ENCODE results near the gene SRD5A1.
"Not testable (repeated sequence)": the region's sequence is repeated elsewhere in the genome, so short reads cannot be mapped to it uniquely, and the experiment has no call there.

SRD5A1 gene

DNA sequence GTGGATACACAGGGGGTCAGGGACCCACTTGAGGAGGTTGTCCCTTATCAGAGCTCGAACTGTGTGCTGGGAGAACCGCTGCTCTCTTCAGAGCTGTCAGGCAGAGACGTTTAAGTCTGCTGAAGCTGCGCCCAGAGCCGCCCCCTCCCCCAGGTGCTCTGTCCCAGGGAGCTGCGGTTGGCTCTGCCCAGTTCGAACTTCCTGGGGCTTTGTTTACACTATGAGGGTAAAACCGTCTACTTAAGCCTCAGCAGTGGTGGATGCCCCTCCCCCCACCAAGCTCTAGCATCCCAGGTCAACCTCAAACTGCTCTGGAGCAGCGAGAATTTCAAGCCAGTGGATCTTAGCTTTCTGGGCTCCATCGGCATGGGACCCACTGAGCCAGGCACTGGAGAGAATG is 15.9 kb downstream of the SRD5A1 start:
- DNase-seq: no peak

DNA sequence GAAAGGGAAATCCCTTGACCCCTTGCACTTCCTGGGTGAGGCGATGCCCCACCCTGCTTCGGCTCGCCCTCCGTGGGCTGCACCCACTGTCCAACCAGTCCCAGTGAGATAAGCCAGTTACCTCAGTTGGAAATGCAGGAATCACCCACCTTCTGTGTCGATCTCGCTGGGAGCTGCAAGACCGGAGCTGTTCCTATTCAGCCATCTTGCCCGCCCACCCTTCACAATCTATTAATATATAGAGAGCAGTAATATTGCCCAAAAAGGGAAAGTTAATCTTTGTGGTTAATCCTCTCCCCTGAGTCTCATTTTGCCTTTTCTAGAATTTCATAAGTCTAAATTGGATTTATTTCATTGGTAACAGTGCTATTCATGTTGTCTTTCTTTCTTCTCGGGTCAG is 16.4 kb downstream of the SRD5A1 start:
- no peak for DNase-seq

DNA sequence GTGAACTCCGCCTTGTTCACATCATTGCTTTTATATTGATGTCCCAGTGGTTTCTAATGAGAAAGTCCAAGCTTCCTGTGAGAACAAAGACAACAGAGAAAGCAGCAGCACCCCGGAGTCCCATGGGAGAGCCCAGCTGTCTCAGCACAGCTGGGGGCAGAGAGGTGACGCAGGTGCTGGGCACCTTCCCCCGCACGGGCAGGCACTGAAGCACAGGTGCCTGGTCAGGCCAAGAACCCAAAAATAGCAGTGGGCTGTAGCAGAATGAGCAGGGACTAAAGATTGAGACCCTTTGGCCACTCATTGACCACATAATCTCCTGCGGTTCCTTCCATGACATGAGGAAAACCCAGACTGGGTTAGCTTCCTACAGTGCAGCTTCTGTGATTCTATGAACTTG is 18.8 kb downstream of the SRD5A1 start:
- DNase-seq: no peak

DNA sequence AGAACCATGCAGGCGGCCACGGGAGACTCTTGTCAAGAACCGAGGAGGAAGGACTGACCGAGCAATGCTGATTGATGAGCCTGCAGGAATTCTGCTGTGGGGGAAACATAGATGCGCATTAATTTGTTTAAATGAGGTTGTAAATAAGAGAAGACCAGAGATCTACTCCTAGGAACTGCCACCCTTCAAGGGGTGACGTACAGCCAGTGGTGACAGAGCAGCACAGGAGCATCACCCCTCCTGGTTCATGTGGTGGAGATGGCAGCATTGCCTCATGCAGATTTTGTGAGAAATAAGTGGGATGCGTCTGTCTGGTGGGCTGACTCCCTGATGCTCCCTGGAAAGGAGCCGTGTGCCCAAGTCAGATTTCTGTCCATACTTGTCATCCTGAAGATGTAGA is 22.2 kb downstream of the SRD5A1 start:
- no peak for DNase-seq

DNA sequence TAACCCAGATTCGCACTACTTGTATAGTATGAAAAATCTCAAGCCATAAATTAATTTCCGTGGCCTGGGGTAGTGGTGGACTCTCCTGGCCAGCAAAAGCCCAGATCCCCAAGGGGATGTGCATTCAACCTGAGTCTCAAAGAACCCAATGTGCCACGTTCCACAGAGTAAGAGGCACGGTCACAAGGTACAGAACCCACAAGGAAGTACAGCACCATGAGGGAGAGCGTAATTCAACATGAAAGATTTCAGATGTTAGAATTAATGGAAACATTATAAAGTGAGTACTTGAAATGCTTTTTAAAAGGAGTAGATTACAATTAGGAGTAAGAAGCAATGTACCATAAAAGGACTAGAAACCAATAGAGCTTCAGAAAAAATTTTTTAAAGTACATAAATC is 23.4 kb downstream of the SRD5A1 start:
- DNase-seq: no peak

DNA sequence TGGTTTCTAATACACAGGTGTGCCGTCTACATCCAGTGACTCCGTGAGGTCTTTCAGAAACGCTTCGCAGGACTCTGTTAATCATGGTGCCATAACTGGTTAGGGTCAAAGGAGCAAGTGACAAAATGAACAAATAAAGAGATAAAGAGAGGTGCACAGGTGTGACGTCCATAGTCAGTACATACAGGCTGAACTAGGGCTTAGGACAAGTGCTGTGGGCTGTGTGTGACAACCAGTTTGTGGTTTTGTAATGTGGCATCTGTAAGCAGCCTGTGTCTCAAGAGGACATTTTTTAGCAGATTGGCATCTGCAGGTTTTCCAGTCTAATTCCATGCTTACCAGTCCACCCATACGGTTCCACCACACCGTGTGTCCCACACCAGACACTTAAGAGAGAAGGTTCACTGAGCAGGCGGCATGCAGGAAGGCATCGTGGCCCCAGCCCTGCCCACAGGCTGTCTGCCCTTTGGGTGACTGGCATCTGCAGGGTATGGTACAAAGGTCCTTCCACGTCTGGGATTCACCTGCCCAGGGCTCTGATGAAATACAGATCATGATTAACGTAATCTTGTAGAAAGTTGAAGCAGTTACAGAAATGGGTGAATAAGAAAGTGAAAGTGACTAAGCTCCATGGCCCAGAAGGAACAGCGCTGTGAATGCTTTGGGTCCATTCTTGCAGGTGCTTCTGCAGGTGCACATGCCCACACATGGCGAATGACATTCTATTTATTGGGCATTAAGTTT is 26.9 kb downstream of the SRD5A1 start:
- DNase-seq: no peak

DNA sequence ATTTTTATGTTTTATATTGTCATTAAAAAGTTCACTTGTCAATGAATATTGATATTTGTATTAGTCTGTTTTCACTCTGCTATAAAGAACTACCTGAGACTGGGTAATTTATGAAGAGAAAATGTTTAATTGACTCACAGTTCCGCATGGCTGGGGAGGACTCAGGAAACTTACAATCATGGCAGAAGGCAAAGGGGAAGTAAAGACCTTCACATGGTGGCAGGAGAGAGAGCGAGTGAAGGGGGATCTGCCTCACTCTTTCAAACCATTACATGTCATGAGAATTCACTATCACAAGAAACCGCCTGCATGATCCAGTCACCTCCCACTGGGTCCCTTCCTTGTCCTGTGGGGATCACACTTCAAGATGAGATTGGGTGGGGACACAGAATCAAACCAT is 27.4 kb downstream of the SRD5A1 start:
- DNase-seq: no peak

DNA sequence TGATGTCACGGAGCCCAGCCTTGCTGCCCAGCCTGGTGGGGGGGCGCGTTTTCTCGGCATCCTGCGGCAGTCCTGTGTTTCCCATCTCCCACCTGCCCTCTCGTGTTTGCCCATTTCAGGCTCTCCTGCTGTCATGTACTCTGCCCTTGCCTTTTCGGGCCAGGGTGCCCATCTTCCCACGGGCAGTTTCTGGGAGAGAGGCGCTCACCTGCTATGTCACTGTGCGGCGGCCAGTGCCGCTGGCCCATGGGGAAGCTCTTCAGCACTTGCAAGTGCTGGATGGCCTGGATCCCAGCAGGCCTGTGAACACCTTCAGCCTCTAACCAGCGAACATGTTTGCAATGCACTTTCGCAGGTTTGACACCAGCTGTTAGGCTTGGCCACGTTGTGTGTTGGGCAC is 33.5 kb downstream of the SRD5A1 start:
- DNase-seq: no peak

DNA sequence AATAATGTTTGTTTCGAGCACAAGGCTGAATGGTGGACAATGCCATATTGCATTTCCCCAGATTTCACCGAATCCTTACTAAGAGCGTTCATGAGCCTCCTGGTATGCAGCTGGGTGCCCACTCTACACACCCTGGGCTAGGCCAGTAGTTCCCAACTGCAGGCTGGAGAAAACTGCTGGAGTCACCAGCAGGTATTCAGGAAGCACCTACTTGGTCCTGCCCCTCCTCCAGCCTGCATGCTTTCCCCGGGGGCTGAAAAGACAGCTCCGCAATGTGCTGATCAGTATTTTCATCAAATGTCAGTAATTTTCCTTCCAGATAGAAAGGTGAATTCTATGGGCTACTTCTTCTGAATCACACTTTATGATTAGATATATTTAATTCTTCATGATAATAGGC is 34.4 kb downstream of the SRD5A1 start:
- DNase-seq: no peak

DNA sequence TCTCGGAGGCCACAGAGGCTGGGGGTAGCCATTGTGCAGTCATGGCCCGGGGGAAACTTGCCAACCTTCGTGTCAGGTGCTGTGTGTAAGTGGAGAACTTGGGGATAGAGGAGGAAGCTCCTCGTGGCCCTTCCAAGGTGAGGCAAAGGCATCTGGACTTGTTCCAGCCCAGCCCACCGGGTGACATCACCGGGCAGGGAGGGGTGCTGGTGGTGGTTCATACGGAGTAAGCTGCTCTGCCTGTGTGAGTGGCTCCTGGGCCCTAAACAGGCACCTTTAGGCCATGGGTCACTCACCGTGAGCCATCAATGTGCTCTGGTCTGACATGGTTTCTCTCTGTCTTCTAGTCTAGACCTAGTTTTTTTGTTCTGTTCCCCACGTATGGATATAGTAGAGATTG is 35.5 kb downstream of the SRD5A1 start:
- not testable (repeated sequence) for DNase-seq

DNA sequence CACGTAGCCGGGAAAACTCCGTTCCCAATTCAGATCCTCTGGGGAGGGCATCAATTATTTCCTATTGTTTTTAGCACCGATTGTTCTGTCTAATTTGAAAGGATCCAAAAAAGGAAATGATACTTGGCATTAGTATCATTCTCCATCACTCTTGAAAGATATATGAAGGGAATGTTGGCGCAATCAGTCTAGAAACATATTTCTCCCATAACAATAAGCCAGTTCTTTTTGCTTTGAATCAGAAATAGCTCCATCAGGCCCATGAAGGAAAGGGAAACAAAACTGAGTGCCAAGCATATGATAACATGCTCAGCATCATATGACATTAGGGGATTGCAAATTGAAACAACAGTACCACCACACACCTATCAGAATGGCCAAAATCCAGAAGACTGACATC is 39.8 kb downstream of the SRD5A1 start:
- DNase-seq: no peak

DNA sequence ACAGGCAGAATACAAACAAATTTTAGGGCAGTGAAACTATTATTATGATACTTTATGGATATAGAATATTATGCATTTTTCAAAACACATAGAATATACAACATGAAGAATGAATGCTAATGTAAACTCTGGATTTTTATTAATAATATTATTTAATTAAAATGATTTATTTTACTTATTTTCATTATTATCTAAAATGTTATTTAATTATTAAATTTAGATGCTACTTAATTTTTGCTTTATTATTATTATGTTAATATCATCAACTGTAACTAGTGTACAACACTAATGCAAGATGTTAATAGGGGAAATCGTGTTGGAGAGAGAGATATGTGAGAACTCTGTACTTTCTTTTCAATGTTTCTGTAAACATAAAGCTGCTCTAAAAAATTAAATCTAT is 40.7 kb downstream of the SRD5A1 start:
- DNase-seq: no peak

DNA sequence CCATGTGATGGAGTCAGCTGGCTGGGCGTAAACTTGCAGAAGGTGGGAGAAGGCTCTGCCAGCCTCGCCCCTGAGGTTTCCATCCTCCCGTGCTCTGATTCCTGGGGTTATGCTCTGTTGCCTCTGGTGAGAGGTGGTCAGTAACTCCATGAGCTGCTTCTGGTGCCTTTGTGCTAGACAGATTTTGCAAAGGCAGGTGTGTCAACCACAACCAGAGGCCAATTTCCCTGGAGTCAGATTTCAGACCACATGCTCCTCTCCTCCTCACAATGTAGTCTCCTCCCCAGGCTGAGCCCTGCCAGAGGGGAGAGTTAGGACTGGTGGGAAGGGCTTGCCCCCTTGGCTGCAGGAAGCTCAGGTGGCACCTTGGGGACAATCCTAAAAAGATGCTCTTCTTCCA is 41.2 kb downstream of the SRD5A1 start:
- no peak for DNase-seq

DNA sequence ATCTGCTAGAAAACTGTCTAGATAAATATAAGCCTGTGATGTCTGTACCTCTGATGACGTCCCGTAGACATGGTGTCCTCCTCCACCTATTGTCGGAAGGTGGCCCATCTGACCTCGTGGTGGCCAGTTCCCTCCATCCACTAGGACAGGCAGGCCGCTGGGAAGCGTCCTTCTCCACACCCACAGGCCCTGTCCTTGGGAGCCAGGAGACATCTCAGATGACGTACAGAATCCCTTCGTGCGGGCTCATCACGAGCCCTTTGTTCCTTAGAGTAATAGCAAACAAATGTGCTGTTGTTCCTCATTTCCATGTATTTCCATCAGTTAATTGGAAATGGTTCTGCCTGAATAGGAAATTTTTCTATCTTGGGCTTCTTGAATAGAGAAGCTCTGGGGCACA is 41.6 kb downstream of the SRD5A1 start:
- DNase-seq: no peak

DNA sequence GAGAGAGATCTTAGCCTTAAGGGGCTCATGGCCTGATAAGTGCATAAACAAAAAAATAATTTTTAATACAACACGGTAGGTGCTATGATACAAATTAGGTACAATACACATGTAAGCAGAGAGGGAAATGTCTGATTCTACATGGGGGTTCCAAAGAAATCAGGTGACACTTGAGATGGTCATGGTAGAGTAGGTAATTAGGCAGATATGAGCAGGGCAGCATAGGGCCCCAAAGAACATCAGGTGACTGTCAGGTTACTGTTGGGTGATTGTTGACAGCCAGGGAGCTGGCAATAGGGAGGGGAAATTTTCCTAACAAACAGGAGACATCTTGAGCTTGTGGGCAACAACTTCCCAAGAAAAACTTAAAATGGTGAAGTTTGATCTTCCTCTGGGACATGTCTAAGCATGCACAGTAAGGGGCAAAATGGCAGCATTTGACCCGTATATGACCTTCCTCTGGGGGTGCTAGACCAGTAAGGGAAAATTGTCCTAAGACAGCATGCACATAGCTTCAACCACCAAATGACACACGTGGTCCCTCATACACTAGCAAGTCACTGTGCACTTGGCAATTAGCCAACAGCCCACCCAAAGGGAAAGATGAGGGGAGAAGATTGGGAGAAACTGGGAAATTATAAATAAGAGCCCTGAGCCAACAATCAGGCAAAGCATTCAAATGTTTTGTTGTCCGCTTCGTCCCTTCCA is 42.7 kb downstream of the SRD5A1 start:
- DNase-seq: no peak

DNA sequence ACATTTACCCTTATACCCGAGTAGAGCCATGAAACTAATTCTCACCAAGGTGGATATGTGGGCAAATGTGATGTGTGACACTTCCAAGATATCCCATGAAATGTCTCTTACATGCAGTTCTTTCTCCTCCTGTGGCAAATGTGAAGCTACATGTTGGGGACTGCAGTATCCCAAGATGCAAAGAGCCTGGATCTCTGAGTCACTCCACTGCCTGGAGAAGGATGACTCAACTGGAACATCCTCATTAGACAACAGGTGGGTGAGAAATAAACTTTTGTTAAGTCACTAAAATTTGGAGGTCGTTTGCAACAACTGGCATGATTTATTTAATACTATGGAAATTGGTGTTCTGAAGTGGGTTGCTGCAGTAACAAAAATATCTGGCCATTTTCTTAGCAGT is 43.5 kb downstream of the SRD5A1 start:
- no peak for DNase-seq

DNA sequence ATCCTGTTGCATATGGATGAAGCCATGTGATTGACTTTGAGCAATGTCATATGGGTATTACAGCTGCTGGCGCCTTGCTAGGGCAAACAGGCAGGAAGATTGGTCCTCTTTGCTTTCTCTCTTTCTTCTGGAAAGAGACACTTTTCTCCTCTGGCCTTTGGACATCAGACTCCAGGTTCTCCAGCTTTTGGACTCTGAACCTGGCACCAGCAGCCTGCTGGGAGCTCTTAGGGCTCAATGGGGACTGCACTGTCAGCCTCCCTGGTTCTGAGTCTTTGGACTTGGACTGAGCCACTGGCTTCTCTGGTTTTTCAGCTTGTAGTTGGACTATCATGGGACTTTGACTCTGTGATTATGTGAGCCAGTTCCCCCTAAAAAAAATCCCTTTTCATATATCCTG is 45.1 kb downstream of the SRD5A1 start:
- DNase-seq: no peak

DNA sequence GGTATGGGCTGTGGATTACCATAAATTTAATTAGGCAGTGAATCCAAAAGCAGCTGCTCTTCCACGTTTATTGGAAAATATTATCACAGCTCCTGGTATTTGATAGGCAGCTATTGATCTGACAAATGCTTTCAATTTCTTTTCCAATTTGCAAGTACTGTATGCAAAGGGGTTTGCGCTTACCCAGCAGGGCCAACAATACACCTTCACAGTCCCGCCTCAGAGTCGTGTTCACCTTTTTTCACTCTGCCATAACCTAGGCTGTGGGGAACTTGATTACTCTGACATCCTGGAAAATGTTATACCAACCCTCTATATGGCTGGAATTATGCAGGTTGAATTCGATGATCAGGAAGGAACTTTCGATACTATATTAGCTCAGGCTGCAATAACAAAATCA is 47.7 kb downstream of the SRD5A1 start:
- no peak for DNase-seq

DNA sequence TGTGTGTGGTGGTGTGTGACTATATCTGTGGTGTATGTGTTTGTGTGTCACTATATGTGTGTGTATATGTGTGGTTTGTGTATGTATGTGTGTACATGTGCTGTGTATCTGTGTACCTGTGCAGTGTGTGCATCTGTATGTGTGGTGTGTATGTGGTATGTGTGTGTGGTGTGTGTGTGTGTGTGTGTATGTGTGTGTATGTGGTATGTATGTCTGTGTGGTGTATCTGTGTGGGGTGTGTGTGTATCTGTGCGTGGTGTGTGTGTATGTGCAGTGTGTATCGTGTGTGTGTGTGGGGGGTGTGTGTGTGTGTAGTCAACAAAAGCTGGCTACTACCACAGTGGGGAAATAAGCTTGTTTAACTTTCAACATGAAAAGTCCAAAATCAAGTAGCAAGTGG is 48.4 kb downstream of the SRD5A1 start:
- DNase-seq: no peak

DNA sequence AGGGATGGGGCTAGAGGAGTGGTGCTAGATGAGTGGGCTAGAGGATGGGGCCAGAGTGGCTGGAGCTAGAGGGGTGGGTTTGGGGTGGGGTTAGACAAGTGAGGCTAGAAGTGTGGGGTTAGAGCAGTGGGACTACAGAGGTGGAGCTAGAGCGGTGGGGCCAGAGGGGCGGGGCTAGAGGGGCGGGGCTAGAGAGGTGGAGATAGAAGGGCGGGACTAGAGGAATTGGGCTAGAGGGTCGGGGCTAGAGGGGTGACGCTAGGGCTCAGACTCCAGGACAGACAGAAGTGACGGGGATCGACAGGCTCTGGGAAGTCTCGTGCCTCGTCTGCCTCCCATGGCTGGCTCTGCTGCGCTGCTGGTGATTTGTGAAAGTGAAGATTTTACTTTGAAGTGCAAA is 49.0 kb downstream of the SRD5A1 start:
- DNase-seq: no peak

DNA sequence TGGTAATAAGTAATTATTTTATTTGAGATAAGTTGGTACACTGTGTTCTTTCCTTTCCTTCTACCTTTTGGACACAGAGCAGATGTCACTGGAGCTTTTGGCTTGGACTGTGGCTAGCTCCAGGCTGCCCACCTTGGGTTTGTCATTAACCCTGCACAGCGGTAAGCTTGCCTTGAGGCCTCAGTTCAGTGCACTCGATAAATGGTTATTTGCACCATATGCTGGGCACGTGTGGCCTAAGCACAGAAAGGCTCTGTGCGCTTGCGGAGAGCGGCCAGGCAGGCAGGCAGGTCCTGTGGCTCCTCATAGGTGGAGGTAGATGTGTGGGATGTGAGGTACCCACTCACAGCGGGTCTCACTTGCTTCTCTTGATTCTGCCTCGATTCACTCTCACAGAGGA is 50.0 kb downstream of the SRD5A1 start:
- DNase-seq: no peak

DNA sequence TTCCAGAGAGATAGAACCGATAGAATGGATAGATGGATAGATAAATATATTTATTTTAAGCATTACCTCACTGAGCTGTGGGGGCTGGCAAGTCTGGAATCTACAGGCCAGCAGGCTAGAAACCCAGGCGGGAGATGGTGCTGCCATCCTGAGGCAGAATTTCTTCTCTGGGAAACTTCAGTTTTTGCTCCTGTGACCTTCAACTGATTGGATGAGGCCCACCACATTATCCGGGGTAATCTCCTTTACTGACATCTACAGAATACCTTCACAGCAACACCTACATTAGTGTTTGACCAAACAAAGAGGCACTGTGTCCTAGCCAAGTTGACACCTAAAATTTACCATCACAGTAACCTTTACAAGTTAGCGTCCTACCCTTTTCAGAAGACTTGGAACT is 50.8 kb downstream of the SRD5A1 start:
- no peak for DNase-seq

DNA sequence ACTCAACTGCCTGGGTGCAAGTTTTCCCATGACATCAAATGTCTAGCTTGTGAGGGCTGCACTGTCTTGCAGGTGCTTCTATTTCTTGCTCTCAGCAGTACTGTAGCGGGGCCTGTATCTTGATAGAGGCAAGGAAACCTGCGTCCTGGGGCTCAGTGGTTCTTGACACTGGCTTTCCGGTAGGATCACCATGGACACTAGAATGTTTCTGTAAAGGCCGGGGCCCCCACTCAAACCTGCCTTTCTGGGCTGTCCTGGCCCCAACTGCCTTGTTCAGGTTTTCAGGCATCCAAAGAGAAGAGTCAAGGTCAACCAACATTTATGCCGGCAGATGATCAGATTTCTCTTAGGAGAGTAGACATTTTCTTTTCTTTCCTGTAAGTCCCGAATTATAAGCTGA is 53.3 kb downstream of the SRD5A1 start:
- DNase-seq: no peak

DNA sequence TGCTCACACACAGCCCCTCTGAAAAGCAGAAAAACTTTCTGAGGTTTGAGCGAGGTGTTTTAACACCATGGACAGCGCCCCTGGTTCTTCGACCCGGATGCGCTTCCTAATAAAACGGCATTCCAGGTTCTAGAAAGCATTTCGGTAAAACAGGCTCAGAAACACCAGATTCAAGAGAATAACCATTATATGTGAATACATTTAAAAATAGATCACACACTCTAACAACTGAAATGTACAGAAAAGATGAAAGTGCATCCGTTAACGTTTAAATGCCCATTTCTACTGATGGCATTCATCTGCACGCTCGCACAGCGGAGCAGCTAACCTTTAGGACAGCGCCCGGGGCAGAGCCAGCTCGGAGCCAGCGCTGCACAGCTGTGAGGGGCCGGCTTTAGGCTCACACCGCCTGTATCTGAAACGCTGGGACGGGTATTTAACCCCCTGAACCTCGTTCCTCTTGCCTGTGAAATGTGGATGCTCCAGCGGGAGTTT is 53.7 kb downstream of the SRD5A1 start:
- no peak for DNase-seq

DNA sequence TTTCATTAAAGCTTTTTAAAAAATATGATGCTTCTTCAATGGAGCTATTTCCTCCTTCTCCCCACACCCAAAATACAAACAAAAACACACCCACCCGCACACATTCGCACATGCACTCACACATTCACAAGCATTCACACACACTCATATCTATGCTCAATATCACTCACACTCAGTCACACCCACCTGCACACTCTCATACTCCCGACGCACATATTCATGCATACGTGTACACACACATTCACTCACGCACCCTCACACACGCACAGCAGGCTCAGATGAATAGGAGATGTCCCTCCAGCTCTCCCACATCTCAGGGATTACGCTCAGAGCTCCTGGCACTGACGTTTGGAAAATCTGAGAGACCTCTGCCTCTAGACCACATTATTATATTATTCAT is 54.3 kb downstream of the SRD5A1 start:
- no peak for DNase-seq
